Liver (tissue), 9 donors: ENCODE results near the gene PLXNB2. TPM values are rescaled to one million over a fixed set of nuclear protein-coding genes. Genes with fewer than 3 reads are reported as not detected.

Source experiments
- DNase-seq: peaks from one replicate; pipeline ENCODE4 v3.0.0-alpha.2; 2017; ENCODE audit warnings: low spot score
- H3K27ac ChIP-seq, 2 donors: one replicate each; pipeline ENCODE4 v1.7.0; 2013; ENCODE audit warnings: inconsistent platforms in 2 of 2, low read length in 2 of 2, control low read depth in 1 of 2, low read depth in 1 of 2, mild to moderate bottlenecking in 1 of 2
- H3K27me3 ChIP-seq, 4 donors: one replicate each; pipeline versions ENCODE4 v1.6.1 to v1.7.0; 2013; ENCODE audit warnings: low read length in 3 of 4, inconsistent platforms in 1 of 4, mild to moderate bottlenecking in 1 of 4, moderate library complexity in 1 of 4; ENCODE audit not compliant: control insufficient read depth in 4 of 4, insufficient read depth in 4 of 4
- H3K36me3 ChIP-seq, 4 donors: one replicate each; pipeline versions ENCODE4 v1.6.1 to v1.7.0; 2013; ENCODE audit warnings: low read length in 3 of 4, mild to moderate bottlenecking in 3 of 4, low read depth in 1 of 4, moderate library complexity in 1 of 4; ENCODE audit not compliant: control insufficient read depth in 4 of 4, insufficient read depth in 3 of 4
- H3K4me1 ChIP-seq, 4 donors: one replicate each; pipeline versions ENCODE4 v1.6.1 to v1.7.0; 2013; ENCODE audit warnings: low read length in 3 of 4, mild to moderate bottlenecking in 3 of 4, moderate library complexity in 1 of 4; ENCODE audit not compliant: control insufficient read depth in 4 of 4, insufficient read depth in 4 of 4
- H3K4me3 ChIP-seq, 3 donors: one replicate each; pipeline versions ENCODE4 v1.6.1 to v1.7.0; 2013; ENCODE audit warnings: low read length in 3 of 3, control low read depth in 1 of 3, low read depth in 1 of 3, mild to moderate bottlenecking in 1 of 3
- H3K9ac ChIP-seq, 2 donors: one replicate each; pipeline ENCODE4 v1.7.0; 2013; ENCODE audit warnings: low read length in 2 of 2, mild to moderate bottlenecking in 2 of 2, moderate library complexity in 2 of 2, control low read depth in 1 of 2, low read depth in 1 of 2
- H3K9me3 ChIP-seq, 4 donors: one replicate each; pipeline versions ENCODE4 v1.6.1 to v1.7.0; 2013; ENCODE audit warnings: low read length in 3 of 4; ENCODE audit not compliant: control insufficient read depth in 4 of 4
- EGR1 ChIP-seq, 2 donors: IDR thresholded peaks; 2 replicates each; pipeline ENCODE4 v1.6.1; 2016 to 2018; ENCODE audit warnings: antibody characterized with exemption in 2 of 2, low read depth in 2 of 2
- FOXA1 ChIP-seq: IDR thresholded peaks from 2 replicates; pipeline ENCODE4 v1.6.1; 2016; ENCODE audit warnings: antibody characterized with exemption
- FOXA2 ChIP-seq: IDR thresholded peaks from 2 replicates; pipeline ENCODE4 v1.6.1; 2016; ENCODE audit warnings: antibody characterized with exemption
- GABPA ChIP-seq, 2 donors: IDR thresholded peaks in 1 of 2; conservative IDR thresholded peaks in 1 of 2; 2 replicates each; pipeline ENCODE4 v1.6.1; 2016; ENCODE audit warnings: antibody characterized with exemption in 2 of 2, mild to moderate bottlenecking in 1 of 2, moderate library complexity in 1 of 2
- HNF4A ChIP-seq, 2 donors: conservative IDR thresholded peaks; 2 replicates each; pipeline ENCODE4 v1.6.1; 2016; ENCODE audit warnings: antibody characterized with exemption in 2 of 2, mild to moderate bottlenecking in 2 of 2
- HNF4G ChIP-seq: IDR thresholded peaks from 2 replicates; pipeline ENCODE4 v1.6.1; 2016; ENCODE audit warnings: antibody characterized with exemption
- JUND ChIP-seq, 2 donors: IDR thresholded peaks; 2 replicates each; pipeline ENCODE4 v1.6.1; 2016; ENCODE audit warnings: antibody characterized with exemption in 2 of 2
- NR2F2 ChIP-seq: IDR thresholded peaks from 2 replicates; pipeline ENCODE4 v1.6.1; 2016; ENCODE audit warnings: antibody characterized with exemption
- RAD21 ChIP-seq, 2 donors: IDR thresholded peaks; 2 replicates each; pipeline ENCODE4 v1.6.1; 2016; ENCODE audit warnings: antibody characterized with exemption in 2 of 2, mild to moderate bottlenecking in 2 of 2
- RXRA ChIP-seq, 2 donors: IDR thresholded peaks; 2 replicates each; pipeline ENCODE4 v1.6.1; 2017 to 2018; ENCODE audit warnings: antibody characterized with exemption in 2 of 2, mild to moderate bottlenecking in 1 of 2
- SP1 ChIP-seq: IDR thresholded peaks from 2 replicates; pipeline ENCODE4 v1.6.1; 2018; ENCODE audit warnings: antibody characterized with exemption, mild to moderate bottlenecking
- TAF1 ChIP-seq: conservative IDR thresholded peaks from 2 replicates; pipeline ENCODE4 v1.6.1; 2016; ENCODE audit warnings: antibody characterized with exemption, mild to moderate bottlenecking
- YY1 ChIP-seq: IDR thresholded peaks from 2 replicates; pipeline ENCODE4 v1.6.1; 2016; ENCODE audit warnings: antibody characterized with exemption, mild to moderate bottlenecking
- WGBS: extraction: QIAGEN DNeasy Blood & Tissue Kit; methylation state at CpG from one replicate; pipeline ENCODE4 v1.1.7; 2013; 5-methylcytosine and 5-hydroxymethylcytosine counted together
- polyA plus RNA-seq, 2 donors: library from polyadenylated mRNA; stranded (reverse) in 1 of 2; unstranded in 1 of 2; fragments of 200-250 nt in 1 of 2; fragments of >200 nt in 1 of 2; fragmentation: Nextera tagmentation in 1 of 2; extraction: Ambion mirVana in 1 of 2; gene quantifications; one replicate each; pipeline versions ENCODE4 v1.2.1 to v1.2.3, GENCODE V29; 2013 to 2015
- total RNA-seq, 2 donors: library from RNA; depleted of rRNA; stranded (reverse); fragments of >200 nt; gene quantifications; one replicate each; pipeline ENCODE4 v1.2.3, GENCODE V29; 2014
- TF ChIP-seq, protein P1 (sequence below): IDR thresholded peaks from 2 replicates; pipeline ENCODE4 v1.6.1; 2016; ENCODE audit warnings: antibody characterized with exemption
- TF ChIP-seq, protein P2 (sequence below): IDR thresholded peaks from 2 replicates; pipeline ENCODE4 v1.6.1; 2016; ENCODE audit warnings: antibody characterized with exemption, mild to moderate bottlenecking
- TF ChIP-seq, protein P3 (sequence below): fragments of 150-350 bp; IDR thresholded peaks from 2 replicates; pipeline ENCODE4 v1.5.1; 2017; ENCODE audit warnings: improper control_type of control experiment, low read depth, low read length; ENCODE audit not compliant: missing input control
- TF ChIP-seq, protein P4 (sequence below): IDR thresholded peaks from 2 replicates; pipeline ENCODE4 v1.6.1; 2016; ENCODE audit warnings: antibody characterized with exemption
- TF ChIP-seq, protein P5 (sequence below): IDR thresholded peaks from 2 replicates; pipeline ENCODE4 v1.6.1; 2016; ENCODE audit warnings: antibody characterized with exemption
- donor health status: healthy.
- donor health status: healthy.
- donor health status: healthy.
- donor health status: healthy.
- donor health status: healthy.

The PLXNB2 gene
- total and polyA plus RNA-seq, 4 donors, result 28.8 to 95.7 (median 73.9) TPM

DNA sequence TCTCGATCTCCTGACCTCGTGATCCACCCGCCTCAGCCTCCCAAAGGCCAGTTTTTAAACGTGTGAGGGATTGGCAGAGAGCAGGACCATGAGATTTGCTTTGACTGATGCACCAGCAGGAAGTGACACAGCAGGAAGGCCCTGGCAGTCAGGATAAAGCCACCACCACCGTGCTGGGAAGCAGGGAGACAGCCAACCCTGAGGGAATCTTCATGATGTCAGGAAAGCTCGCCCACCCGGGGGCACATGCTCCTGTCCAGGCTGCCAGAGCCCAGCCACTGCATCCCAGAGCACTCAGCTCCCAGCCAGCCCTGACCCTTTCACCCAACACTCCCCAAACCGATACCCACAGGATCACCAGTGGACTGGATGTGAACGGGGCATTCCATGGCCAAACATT, 68.7 kb downstream of the PLXNB2 start:
- H3K27ac ChIP-seq, result no peak overlapping the region
- no peaks in the 10 kb centered on the region for H3K9me3 ChIP-seq
- H3K36me3 ChIP-seq, result peaks cover 0 to 10% (median 7%) of the 10 kb centered on the region in 4 donors
- TF ChIP-seq NR2F2 (no peak), SP1 (no peak), HNF4A (conservative IDR thresholded peaks at IDR 0.05) (no peak), RXRA (IDR thresholded peaks at IDR 0.05) (no peak), YY1 (no peak), TAF1 (no peak), FOXA2 (no peak), EGR1 (IDR thresholded peaks at IDR 0.05; ENCODE audit: low read depth in 2 of 2) (no peak), JUND (IDR thresholded peaks at IDR 0.05) (no peak), RAD21 (IDR thresholded peaks at IDR 0.05) (no peak), FOXA1 (no peak), GABPA (IDR thresholded peaks at IDR 0.05 in 1 of 2, conservative IDR thresholded peaks at IDR 0.05 in 1 of 2) (no peak), HNF4G (no peak)
- TF ChIP-seq, protein P1, sequence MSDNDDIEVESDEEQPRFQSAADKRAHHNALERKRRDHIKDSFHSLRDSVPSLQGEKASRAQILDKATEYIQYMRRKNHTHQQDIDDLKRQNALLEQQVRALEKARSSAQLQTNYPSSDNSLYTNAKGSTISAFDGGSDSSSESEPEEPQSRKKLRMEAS, result no peak
- TF ChIP-seq, protein P2, sequence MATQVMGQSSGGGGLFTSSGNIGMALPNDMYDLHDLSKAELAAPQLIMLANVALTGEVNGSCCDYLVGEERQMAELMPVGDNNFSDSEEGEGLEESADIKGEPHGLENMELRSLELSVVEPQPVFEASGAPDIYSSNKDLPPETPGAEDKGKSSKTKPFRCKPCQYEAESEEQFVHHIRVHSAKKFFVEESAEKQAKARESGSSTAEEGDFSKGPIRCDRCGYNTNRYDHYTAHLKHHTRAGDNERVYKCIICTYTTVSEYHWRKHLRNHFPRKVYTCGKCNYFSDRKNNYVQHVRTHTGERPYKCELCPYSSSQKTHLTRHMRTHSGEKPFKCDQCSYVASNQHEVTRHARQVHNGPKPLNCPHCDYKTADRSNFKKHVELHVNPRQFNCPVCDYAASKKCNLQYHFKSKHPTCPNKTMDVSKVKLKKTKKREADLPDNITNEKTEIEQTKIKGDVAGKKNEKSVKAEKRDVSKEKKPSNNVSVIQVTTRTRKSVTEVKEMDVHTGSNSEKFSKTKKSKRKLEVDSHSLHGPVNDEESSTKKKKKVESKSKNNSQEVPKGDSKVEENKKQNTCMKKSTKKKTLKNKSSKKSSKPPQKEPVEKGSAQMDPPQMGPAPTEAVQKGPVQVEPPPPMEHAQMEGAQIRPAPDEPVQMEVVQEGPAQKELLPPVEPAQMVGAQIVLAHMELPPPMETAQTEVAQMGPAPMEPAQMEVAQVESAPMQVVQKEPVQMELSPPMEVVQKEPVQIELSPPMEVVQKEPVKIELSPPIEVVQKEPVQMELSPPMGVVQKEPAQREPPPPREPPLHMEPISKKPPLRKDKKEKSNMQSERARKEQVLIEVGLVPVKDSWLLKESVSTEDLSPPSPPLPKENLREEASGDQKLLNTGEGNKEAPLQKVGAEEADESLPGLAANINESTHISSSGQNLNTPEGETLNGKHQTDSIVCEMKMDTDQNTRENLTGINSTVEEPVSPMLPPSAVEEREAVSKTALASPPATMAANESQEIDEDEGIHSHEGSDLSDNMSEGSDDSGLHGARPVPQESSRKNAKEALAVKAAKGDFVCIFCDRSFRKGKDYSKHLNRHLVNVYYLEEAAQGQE, result no peak
- TF ChIP-seq, protein P3, sequence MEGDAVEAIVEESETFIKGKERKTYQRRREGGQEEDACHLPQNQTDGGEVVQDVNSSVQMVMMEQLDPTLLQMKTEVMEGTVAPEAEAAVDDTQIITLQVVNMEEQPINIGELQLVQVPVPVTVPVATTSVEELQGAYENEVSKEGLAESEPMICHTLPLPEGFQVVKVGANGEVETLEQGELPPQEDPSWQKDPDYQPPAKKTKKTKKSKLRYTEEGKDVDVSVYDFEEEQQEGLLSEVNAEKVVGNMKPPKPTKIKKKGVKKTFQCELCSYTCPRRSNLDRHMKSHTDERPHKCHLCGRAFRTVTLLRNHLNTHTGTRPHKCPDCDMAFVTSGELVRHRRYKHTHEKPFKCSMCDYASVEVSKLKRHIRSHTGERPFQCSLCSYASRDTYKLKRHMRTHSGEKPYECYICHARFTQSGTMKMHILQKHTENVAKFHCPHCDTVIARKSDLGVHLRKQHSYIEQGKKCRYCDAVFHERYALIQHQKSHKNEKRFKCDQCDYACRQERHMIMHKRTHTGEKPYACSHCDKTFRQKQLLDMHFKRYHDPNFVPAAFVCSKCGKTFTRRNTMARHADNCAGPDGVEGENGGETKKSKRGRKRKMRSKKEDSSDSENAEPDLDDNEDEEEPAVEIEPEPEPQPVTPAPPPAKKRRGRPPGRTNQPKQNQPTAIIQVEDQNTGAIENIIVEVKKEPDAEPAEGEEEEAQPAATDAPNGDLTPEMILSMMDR, result no peak
- TF ChIP-seq, protein P4, sequence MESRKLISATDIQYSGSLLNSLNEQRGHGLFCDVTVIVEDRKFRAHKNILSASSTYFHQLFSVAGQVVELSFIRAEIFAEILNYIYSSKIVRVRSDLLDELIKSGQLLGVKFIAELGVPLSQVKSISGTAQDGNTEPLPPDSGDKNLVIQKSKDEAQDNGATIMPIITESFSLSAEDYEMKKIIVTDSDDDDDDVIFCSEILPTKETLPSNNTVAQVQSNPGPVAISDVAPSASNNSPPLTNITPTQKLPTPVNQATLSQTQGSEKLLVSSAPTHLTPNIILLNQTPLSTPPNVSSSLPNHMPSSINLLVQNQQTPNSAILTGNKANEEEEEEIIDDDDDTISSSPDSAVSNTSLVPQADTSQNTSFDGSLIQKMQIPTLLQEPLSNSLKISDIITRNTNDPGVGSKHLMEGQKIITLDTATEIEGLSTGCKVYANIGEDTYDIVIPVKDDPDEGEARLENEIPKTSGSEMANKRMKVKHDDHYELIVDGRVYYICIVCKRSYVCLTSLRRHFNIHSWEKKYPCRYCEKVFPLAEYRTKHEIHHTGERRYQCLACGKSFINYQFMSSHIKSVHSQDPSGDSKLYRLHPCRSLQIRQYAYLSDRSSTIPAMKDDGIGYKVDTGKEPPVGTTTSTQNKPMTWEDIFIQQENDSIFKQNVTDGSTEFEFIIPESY, result no peak
- TF ChIP-seq, protein P5, sequence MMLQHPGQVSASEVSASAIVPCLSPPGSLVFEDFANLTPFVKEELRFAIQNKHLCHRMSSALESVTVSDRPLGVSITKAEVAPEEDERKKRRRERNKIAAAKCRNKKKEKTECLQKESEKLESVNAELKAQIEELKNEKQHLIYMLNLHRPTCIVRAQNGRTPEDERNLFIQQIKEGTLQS, result no peak
- H3K4me3 ChIP-seq, result no peak overlapping the region
- H3K4me1 ChIP-seq, result peaks cover 3 to 39% (median 27%) of the 10 kb centered on the region in 4 donors
- no peak overlapping the region for H3K9ac ChIP-seq
- no peaks in the 10 kb centered on the region for H3K27me3 ChIP-seq
- DNase-seq, result no peak
- WGBS, result 89% methylated on average over 9 of the region's 9 CpGs
